ENCODE data around the gene MRPS7.
"Not testable (repeated sequence)": the region's sequence is repeated elsewhere in the genome, so short reads cannot be mapped to it uniquely, and the experiment has no call there.

Gene MRPS7

DNA sequence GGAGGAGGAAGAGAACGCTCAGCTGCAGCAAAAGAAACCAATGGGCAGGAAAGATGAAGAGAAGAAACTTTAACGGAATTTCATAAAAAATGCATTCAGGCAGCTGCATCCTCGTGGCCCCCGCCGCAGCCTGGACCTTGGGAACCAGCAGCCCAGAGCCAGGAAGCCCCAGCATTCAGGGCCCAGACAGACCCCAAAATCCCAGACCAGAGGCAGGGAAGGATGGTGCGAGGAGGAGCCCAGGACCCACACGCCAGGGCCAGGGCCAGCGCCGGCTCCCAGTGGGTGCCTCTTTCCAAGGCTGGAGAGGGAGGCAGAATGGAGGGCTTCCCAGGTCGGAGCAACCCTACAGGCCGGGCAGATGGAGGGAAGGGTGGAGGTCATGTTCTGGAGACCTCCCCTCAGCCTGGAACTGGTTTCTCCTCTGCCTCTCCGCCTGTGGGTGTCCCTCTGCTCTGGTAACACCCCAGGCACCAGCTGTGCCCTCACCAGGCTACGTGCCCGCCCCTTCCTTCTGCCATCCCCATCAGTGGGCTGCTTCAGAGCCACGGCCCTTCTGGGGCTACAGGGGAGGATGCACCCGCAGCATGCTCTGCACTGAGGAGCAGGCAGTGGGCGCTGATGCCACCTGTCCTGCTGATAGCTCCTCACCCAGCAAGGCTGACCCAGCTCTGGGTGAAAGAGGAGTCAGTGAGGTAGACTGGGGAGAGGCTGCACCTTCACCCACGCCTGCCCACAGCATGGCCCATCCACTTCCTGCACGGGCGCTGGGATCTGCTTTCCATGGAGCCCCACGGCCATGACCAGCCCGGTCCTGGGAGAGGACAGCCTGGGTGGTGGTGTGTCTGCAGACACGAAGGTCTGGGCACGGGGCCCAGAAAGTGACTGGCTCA lies 10.5 kb downstream of the MRPS7 start:
- FAIRE-seq, result no peak

DNA sequence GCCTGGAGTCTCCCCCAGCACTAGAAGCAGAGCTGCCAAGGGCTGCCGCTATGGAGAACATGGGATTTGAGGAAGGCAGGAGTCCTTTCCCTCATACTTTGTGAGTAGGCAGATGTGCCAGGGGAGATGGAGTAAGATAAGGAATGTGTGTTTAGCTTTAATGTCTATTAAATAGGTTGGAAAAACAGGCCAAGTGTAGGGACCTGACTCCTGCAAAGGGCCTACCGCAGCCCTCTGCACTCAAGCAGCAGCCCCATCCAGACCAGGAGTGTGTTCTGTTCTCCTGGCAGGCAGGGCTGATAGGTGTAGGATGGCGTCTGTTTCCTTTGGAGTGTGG lies 11.1 kb downstream of the MRPS7 start:
- no peak for FAIRE-seq

DNA sequence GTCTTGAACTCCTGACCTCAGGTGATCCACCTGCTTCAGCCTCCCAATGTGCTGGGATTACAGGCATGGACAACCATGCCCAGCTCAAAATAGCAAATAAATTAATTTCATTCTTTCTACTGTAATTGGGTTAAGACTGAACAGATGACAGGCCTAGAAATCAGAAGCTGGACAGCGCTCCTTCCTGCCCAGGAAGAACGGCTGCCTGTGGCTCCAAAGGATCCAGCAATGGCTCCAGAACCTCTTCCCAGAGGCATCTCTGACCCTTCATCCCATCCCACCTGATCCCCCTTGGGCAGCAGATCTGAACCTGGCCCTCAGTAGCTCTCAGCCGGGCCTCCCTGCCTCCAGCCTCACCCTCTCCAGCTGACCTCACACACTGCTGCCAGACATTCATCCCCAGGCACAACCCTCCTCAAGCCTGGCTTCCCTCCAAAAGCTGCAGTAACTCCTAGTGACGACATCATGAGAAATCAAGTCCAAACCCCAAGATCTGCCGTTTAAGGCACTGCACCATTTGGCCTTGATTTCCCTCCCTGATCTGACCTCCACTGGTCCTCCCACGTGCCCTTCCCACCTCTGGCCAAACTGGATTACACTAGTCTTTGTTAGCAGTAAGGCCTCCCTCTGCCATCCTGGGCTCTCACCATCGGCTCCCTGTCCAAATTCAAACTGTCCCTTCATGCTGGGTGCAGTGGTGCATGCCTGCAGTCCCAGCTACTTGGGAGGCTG lies 12.5 kb downstream of the MRPS7 start:
- no peak for FAIRE-seq

DNA sequence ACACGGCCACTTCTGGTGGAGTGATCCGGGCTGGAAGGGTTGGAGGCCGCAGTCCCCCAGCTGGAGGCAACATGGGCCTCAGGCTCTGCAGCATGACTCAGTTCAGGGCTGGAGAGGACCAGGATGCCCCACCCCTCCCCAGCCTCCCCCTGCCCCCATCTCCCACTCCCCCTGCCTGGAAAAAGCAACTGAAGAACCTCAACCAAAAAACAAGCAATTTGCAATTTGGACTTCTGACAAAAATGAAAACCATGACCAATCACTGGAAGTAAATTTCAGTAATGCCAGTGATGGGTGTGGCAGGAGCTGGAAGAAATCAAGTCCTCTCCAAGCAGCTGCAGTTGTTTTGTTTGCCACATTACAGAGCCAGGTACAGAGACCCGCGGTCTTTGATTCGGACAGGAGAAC lies 16.0 kb downstream of the MRPS7 start:
- FAIRE-seq, result no peak

DNA sequence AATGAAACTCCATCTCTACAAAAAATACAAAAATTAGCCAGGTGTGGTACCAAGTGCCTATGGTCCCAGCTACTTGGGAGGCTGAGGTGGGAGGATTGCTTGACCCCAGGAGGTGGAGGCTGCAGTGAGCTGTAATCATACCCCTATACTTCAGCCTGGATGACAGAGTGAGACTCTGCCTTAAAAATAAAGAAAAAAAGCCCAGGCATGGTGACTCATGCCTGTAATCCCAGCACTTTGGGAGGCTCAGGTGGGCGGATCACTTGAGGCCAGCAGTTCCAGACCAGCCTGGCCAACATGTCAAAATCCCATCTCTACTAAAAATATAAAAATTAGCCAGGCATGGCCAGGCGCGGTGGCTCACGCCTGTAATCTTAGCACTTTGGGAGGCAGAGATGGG lies 18.5 kb downstream of the MRPS7 start:
- FAIRE-seq, result not testable (repeated sequence)

DNA sequence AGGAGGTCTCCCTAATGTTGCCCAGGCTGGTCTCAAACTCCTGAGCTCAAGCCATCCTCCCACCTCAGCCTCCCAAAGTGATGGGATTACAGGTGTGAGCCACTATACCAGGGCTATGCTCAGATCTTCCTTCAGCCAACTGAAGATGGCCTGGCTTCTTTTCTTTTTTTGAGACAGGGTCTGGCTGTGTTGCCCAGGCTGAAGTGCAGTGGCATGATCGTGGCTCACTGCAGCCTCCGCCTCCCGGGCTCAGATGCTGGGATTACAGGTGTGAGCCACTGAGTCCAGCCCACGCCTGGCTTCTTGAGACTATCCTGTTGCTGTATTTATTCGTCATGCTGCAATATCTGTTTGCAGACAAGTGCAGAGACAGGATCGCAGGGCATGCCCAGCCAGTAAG lies 23.4 kb downstream of the MRPS7 start:
- no peak for FAIRE-seq

DNA sequence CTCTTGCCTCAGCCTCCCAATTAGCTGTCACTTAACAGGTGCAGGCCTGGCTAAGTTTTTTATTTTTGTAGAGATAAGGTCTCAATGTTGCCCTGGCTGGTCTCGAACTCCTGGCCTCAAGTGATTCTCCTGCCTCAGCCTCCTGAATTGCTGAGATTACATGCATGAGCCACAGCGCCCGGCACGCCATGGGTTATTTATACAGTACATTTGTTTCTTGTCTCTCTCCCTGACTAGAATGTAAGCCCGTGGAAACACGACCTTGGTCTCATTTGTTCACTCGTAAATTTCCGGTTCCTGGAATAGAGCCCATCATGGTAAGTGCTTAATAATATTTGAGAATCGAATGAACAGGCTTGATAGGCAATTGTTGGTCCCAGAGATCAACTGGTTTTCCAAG lies 25.5 kb downstream of the MRPS7 start:
- no peak for FAIRE-seq

DNA sequence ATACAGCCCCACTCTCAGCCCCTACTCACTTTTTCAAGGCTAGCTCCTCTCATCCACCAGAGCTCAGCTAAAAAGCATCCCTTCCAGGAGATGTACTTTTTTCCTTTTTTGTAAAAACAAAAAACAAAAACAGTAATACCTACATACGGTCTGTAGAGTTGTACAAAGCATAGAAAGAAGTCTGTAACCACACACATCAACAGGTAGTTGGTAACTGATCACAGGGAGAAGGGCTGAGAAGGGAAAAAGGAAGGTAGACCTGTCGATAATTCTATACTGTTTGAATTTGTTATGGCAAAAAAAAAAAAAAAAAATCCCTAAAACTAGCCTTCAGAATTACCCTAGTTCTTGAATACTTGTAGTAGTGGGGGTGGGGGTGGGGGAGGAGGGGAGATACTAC lies 26.7 kb downstream of the MRPS7 start:
- FAIRE-seq, result no peak

DNA sequence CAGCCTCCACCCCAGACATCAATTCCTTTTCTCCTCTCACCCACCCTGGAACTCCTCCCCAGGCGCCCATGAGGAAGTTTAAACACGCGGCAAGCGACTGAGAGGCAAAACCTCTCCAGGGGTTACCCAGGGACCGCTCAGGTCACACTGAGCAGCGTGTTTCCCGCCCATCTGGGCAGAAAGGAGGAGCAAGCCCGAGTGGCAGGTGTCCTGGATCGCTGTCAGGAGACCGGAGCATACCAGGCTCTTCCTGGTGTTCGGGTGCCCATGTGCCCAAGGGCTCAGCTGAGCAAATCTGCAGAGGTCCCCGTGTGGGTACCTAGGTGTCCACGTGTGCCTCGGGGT lies 27.1 kb downstream of the MRPS7 start:
- no peak for FAIRE-seq

DNA sequence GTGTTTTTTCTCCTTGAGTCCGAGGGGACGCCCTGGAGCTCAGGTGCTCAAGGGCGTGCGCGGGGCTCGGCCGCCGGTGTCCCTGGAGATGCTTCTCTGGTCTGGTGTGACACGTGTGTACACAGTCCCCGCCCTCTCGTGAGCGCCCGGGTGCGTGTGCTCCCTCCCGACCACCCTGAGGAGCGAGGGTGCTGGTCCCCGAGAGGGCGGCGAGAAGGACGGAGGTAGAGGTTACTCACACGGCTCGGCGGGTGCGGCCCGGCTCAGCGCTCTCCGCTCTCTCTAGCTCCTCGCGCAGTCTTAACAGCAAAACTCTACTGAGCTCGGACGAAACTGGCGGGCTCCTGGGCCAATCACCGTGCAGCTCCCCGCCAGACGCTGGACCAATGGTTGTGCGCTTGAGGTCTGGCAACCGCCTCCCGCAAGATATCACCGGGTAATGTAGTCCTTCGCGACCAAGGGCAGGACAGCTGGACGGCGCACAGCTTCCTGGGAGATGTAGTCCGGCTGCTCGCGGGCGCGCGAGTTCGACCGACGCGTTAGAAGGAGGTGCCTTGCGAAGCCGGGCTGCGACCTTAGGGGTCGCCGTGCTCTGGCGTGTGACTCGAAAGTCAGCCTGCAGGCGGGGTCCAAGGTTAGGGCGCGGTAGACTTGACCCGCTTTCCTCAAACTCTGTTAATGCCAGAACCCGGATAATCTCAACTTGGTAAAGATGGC lies 27.6 kb downstream of the MRPS7 start, which contains the start of gene SLC25A19:
Gene SLC25A19 (minus strand): TSS at position 319 of the 717 bp plus-strand sequence. CDS start 2,669 bp downstream, outside the sequence.
- no peak for FAIRE-seq

DNA sequence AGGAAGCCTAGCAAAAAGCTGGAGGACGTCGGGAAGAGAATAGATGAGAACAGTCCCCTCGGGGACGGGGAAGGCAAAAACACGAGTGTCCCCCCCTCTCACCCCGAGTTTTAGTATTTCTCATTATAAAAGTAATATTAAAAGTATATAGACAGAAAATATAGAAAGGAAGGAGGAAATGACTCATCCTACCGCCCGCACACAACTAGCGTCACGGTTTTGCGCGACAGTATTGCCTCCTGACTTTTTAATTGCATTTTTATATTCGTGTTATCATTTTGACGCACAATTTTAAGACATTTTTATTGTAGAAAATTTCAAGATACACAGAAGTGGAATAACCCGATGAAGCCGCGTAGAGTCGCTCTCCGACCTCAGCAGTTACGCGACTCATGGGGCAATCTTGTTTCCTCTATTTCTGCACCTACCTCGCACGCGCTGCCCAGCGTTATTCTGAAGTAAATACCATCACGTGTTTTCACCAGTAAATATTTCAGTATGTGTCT lies 28.2 kb downstream of the MRPS7 start:
- FAIRE-seq, result no peak

DNA sequence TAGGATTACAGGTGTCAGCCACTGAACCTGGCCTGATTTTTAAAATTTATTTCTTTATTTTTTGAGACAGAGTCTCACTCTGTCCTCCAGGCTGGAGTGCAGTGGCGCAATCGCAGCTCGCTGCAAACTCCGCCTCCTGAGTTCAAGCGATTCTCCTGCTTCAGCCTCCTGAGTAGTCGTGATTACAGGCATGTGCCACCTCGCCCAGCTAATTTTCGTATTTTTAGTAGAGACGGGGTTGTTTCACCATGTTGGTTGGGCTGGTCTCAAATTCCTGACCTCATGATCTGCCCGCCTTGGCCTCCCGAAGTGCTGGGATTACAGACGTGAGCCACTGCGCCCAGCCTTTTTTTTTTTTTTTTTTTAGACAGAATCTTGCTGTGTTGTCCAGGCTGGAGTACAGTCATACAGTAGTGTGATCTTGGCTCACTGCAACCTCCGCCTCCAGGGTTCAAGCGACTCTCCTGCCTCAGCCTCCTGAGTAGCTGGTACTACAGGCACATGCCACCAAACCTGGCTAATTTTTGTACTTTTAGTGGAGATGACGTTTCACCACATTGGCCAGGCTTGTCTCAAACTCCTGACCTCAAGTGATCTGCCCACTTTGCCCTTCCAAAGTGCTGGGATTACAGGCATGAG lies 31.2 kb downstream of the MRPS7 start:
- FAIRE-seq, result not testable (repeated sequence)

DNA sequence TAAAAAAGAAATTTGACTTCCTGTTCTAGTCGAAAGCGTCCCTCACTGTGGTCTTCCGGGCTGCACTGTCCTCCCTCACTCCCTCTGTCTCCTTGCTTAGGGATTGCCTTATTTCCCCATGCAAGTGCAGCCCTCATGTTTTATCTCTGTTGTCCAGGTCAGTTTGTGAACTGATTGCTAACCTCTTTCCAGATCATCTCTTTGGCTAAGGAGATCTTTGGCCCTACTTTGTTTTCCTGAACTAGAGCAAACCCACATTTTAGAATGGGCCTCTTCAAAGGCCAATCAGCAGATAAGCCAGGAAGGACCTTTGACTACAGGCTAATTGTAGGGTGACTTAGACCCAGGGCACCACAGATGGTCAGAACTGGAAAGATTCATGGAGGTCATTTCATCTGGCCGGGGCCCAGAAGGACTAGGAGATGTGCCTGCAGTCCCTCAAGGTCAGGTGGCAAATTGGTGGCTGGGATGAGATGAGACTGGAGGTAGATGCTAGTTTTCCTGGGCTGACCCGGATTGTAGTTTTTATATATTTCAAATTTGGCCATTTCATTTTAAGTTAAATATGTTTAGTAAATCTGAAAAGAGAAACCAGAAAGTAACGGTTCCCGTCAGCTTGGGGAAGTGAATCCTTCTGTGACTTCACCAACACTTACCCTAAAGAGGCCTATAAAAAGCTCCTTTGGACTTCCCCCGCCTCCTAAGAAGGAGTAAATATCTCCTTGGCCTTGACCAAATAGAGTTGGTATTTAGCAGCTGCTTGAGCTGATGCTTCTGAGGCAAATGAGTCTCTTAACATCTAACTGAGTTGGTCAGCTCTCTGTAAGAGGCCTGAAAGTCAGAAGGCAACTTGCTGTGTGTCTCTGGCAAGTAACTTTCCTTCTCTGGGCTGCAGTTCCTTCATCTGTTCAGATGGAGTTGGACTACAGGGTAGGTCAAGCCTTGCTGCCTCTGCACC lies 33.8 kb downstream of the MRPS7 start:
- no peak for FAIRE-seq

DNA sequence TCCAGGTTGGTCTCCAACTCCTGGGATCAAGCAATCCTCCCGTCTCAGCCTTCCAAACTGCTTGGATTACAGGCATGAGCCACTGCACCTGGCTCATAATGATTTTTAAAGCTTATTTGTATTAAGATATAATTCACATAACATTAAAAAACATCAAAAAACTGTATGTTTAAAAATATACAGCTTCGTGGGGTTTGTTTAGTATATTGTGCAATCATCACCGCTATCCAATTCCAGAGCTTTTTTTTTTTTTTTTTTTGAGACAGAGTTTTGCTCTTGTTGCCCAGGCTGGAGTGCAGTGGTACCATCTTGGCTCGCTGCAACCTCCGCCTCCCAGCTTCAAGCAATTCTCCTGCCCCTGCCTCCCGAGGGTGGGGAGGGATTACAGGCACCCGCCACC lies 38.6 kb downstream of the MRPS7 start:
- no peak for FAIRE-seq

DNA sequence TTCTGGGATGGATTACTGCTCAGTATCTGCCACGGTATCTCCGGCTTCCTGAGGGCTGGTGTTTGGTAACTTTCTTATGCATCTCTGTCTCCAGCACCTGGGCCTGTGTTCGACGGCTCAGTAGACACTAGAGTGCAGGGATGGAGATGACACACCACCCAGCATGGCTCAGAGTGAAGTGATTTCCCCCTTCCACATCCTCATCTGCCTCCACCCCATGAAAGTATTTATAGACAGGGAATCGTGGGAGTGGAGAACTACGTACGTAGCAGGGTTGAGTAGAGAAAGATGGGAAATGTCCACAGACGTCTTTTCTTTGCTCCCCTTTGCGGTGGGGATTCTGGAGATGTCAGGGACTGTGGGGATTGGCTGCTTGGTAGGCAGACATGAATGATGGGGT lies 39.4 kb downstream of the MRPS7 start:
- no peak for FAIRE-seq

DNA sequence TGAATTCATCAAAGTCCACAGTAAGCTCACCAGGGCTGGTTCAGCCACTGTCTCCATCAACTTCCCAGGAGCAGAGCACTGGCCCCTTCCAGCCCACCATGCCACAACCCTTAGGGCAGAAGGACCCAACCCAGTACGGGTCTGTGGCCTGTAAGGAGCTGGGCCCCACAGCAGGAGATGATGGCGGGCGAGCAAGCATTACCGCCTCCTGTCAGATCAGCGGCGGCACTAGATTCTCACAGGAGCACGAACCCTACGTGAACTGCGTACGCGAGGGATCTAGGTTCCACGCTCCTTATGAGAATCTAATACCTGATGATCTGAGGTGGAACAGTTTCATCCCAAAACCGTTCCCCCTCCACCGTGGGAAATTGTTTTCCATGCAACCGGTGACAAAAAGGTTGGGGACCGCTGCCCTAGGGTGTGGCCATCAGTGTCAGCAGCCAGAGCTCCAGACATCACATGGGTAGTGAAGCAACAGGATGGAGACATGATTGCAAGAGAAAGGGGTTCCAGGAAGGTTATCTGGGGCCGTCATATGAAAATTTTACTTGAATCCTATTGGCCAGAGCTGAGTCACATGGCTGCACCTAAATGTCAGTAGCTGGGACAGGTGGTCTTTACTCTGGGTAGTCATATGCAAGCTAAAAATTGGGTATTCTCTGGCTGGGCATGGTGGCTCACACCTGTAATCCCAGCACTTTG lies 40.0 kb downstream of the MRPS7 start:
- FAIRE-seq, result no peak

DNA sequence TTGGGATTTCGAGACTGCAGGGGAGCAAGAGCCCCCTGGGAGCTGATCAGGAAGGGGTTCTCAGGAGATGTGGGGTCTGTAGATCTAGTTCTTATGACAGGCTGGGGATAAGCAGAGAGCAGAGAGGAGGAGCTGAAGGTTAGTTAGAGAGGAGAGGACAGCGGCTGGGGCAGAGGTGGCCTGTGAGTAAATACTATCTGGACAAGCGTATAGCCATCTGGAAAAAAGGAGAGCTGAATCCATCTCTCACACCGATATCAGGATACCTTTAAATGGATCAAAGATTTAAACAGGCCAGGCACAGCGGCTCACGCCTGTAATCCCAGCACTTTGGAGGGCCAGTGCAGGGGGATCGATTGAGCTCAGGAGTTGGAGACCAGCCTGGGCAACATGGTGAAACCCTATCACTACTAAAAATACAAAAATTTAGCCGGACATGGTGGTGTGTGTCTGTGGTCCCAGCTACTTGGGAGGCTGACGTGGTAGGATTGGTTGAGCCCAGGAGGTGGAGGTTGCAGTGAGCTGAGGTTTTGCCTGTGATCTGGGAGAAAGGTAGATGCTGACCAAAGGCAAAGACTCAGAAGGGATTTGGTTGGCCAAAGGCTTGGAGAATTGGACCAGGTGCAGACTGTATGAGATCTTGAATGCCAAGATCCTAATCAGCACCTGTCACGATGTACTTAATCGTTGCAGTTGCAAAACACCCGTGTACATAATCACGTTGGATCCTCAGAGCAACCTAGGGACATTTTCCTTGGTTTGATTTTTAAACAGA lies 46.5 kb downstream of the MRPS7 start:
- no peak for FAIRE-seq

DNA sequence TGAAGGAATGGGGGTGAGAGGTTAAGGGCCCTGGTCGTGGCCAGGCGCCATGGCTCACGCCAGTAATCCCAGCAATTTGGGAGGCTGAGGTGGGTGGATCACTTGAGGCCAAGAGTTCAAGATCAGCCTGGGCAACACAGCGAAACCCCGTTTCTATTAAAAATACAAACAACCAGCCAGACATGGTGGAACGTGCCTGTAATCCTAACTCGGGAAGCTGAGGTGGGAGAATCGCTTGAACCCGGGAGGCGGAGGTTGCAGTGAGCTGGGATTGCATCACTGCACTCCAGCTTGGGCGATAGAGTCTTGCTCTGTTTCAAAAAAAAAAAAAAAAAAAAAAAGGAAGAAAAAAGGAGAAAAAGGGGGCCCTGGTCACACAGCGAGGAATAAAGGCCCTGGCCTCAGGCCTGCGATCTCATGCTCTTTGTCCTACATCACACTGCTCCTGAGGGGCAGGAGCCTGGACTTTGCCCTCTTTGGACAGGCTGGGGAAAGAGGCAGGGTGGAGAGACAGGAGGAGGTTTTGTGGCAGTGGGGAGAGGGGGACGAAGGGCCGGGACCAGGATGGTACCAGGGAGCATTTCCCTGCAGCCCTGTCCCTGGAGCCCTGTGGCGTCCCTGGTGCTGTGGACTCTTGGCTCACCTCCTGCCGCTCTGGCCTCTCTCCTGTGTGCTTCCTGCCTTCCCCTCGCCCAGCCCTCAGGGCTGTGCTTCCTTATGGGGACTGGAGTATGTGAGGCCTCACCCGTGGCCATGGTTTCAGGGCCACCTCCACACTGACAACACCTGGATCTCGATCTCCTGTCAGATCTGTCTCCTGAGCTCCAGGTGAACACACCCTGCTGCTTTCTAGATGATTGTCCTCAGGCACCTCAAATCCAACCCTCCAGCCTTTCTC lies 47.3 kb downstream of the MRPS7 start:
- no peak for FAIRE-seq

DNA sequence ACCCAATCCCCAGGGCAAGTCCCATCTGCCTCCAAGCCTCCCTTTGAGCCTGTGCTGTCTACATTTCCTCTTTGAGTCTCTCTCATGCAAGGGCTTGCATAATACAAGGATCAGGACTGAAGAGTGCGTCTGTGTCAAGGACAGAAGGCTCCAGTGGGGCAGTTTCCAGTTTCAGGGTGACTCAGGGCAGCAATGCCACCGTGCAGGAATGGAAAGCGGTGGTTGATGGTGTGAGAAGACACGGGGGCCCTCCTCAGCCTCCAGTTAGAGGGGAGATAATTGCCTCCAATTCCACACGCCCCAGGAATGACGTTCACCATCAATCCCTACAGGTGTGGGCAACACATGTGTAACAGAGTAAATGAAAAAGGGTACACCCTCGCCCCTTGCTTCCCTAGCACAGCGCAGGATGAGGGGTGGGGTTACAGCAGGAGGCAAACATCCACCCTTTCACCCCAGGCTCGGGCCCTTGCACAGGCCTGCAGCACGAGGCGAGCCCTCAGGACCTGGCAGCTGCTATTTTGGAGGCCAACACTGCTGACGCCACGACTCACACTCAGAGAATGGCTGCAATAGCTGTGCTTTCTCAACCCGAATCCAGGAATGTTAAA lies 52.4 kb downstream of the MRPS7 start:
- no peak for FAIRE-seq
